ENCODE measurements around the gene BEX2.
"Not testable (repeated sequence)": the region's sequence is repeated elsewhere in the genome, so short reads cannot be mapped to it uniquely, and the experiment has no call there.

The BEX2 gene

DNA sequence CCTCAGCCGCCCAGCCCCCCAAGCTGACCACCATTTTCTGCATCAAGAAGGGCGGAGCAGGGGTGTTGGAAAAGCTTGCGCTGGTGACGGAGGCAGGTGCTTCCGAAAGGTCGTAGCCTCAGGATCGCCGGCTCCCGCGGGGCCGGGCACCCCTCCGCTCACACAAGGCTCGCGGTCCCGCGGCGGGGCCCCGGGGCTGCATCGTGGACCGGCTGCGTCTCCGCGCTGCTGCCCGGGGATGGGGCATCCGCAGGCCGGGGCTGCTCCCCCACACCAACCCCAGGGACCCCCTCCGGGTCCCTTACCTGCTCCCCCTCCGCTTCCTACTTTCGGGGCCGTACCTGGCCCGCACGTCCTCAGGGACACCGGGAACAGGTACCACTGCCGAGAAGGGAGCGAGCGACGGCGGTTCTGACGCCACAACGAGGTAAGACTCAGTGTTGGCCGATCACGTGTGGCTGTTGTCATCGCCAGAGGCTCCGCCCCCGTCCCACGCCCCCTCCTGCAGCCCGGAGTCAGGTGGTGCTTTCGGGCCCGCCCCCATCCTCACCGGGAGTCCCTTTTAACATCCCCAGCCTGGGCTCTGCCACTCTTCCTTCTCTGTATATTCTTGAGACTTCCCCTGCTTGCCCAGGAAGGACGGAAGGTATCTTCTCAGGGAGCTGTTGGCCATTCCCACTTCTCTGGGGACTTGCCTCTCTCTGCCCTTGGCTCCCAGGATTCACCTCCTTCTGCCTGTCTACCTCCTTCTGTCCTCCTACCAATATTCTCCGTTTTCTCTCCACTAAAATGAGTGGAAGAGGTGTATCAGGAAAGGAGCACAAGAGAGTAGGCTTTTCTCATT lies at the start of gene BEX2:
Gene BEX2 (minus strand): TSS at position 436 of the 844 bp plus-strand sequence. CDS start 1,014 bp downstream, outside the sequence.
- no peak for DNase-seq (ENCODE audit: low spot score)

DNA sequence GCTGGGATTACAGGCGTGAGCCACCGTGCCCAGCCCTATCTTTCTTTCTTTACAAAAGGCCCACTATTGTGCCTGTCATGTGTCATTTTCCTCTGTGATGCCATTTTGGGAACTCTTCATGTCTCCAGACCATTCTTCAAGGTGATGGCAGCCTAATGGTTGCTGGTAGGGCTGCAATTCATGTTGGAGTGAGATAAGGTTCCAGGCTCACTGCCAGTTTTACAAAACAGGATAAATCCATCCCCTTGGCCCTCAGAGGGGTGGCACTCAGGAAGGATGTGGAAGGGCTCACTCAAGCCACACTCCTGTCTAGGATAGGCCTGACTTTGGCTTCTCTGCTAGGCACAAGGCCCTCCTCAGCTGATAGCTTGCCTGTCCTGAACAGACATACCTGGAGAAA lies 49.3 kb upstream of the BEX2 start:
- DNase-seq (ENCODE audit: low spot score), result no peak

- not testable (repeated sequence) for DNase-seq (ENCODE audit: low spot score)
These were observed 48.8 kb upstream of the BEX2 start for GRCh38 chrX:103359605-103360004.

GRCh38 chrX:103357871-103358270 lies 47.1 kb upstream of the BEX2 start:
- DNase-seq (ENCODE audit: low spot score), result no peak

DNA sequence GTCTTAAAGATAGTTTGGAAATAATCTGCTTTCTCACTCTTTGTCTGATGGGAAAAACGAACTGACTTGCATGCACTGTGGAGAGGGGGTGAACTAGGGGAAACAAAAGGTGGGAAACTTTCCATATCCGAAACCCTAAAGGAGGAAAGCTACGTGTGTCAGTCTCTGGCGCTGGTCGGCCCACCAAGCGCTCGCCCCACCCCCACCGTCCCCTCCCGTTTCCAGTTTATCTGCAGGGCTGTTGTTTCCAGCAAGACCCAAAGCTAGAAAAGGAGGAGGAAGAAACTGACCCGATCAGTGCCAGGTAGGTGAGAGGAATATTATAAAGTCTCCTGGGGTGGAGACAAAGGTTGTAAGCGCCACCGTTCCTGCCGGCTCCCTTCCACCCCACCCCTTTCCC lies 46.1 kb upstream of the BEX2 start:
- peak; percentile 21 for DNase-seq (ENCODE audit: low spot score)

- DNase-seq (ENCODE audit: low spot score), result peak; percentile 81
These were observed 45.5 kb upstream of the BEX2 start, which contains the start of gene TCEAL9 for GRCh38 chrX:103356130-103356798. Gene TCEAL9, plus strand, starts transcription at chrX:103356506. Its CDS starts 1,179 bp downstream, at chrX:103357685.

GRCh38 chrX:103347682-103348397 lies 37.0 kb upstream of the BEX2 start:
- no peak for DNase-seq (ENCODE audit: low spot score)

GRCh38 chrX:103344606-103345005 lies 33.8 kb upstream of the BEX2 start:
- no peak for DNase-seq (ENCODE audit: low spot score)

- DNase-seq (ENCODE audit: low spot score), result peak; percentile 74
These were observed 32.3 kb upstream of the BEX2 start for GRCh38 chrX:103343105-103343504.

DNA sequence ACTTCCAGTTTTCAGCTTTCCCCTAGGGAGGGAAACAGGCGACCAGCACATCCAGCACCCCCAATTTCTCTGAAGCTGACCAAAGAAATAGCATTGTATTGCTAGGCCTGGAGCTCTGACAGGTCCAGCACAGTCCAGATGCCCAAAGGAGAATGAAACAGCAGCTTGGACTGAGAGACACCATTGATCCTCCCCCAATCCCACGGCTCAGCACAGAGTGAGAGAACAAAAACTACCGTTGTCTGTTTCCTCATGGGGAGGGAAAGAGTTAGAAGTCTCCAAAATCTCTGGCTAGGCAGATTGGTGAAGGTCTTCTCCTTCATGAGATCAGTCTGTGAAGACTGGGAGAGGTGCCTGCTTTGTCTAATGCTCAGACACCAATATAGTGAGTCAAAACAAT lies 27.9 kb upstream of the BEX2 start:
- DNase-seq (ENCODE audit: low spot score), result no peak

DNA sequence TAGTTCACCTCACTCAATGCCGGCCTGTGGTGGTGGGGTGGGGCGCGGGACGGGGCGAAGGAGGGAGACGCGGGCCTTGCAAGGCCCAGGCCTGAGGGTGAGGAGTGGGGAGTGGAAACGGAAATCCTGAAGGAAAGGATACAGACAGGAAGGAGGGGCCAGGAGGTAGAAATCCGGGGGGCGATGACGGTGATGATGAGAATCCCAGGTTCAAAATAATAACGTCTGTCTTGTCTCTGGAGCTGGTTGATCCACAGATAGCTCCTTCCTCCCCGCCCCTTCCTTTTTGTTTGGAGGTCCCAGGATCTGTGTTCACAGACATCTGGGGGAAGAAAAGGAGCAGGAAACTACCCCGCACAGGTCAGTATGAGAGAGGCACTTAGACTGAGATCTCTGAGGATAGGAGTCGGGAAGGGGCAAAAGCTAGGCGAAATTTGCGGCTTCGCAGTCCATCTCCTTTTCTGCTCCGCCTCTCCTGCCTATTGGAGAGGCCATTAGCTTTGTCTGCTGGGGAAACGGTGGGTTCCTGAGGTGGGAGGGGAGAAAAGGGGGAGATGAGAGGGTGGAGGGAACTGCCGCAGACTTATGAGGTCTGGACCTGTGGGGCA lies 20.0 kb upstream of the BEX2 start:
- no peak for DNase-seq (ENCODE audit: low spot score)

- no peak for DNase-seq (ENCODE audit: low spot score)
These were observed 19.2 kb upstream of the BEX2 start, which contains the start of gene TCEAL7 for GRCh38 chrX:103329991-103330390. Gene TCEAL7, plus strand, starts transcription at chrX:103330239. Its CDS starts 1,165 bp downstream, at chrX:103331404.

DNA sequence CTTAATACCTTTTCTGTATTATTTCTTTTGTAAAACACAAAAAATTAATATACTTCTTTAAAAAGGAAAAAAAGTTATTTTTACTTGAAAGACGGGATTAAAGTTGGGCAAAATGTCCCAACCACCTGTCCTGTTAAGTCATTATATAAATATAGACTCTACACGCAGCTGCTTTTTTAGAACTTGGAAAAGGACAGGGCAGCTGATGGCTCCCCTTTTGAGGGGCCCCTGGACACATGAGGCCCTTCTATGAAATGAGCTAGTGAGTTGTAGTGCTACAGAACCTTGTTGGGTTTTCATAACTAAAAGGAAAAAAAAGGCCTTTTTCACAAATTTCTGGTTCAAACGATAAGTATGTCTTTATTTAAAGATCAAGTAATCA lies 600 bp upstream of the BEX2 start:
- no peak for DNase-seq (ENCODE audit: low spot score)

DNA sequence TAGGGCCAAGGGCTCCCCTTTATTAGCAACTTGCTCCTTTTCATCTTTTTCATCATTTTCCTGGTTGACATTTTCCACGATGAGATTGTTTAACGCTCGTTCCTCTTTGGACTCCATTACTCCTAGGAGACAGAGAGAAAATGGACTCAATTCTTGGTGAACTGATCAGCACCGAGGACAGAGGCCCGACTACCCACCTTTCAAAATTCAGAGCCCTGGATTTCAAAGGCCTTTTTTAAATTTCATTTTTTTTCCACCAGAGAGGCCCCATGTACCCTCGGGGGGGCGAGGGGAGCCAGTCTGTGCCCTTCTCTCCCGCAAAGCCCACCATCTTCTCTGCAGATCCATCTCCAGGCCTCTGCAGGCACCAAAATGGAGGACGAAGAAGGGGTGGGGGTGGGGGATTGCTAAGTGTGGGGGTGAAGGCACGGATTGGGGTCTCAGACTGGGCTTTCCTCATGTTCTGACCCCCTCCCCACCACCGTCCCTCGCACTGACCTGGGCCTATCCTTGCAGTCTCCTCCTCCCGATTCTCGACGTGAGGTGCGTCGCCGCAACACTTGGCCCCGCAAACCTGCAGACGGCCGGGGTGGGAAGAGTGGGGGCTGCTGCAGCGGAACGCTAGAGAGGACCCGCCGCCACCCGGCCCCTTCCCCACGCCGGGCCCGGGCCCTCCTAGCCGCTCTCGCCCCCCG lies 783 bp downstream of the BEX2 start:
- DNase-seq (ENCODE audit: low spot score), result no peak

DNA sequence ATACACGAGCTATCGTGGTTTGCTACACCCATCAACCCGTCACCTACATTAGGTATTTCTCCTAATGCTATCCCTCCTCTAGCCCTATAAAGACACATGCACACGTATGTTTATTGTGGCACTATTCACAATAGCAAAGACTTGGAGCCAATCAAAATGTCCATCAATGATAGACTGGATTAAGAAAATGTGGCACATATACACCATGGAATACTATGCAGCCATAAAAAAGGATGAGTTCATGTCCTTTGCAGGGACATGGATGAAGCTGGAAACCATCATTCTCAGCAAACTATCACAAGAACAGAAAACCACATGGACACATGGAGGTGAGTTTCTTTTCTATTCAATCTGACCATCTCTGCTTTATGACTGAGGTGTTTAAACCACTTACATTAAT lies 5.1 kb downstream of the BEX2 start:
- not testable (repeated sequence) for DNase-seq (ENCODE audit: low spot score)

DNA sequence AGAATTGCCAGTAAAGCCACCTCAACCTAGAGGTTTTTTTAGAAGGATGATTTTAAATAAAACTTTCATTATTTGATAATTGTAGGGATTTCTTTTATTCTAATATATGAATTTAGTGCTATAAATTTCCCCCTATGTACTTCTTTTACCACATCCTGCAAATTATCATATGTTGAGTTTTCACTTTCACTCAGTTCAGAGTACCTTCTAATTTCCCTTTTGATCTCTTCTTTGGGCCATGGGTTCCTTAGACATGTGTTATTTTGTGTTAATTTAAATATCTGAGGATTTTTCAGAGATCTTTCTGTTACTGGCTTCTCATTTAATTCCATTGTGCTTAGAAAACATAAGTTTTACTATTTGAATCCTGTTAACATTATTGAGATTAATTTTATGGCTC lies 6.1 kb downstream of the BEX2 start:
- DNase-seq (ENCODE audit: low spot score), result no peak

DNA sequence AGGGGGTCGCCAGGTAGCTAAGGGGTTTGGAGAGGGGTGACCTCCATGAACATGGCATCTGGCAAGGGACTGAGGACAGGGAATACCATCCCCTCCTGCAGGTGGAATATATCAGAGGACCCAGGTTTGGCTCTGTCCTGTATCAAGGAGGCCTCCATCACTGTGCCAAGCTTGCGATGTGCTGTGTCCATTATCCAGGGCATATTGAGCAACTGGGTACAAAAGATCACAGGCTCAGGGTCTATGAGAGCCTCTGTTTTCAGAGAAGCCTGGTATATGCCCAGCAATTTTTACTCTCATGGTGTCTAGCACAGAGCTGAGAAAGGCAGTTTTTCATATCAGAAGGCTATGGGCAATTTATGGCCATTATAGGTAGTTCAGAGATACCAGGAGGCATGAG lies 17.7 kb downstream of the BEX2 start:
- no peak for DNase-seq (ENCODE audit: low spot score)

GRCh38 chrX:103279624-103280023 lies 31.2 kb downstream of the BEX2 start:
- no peak for DNase-seq (ENCODE audit: low spot score)

DNA sequence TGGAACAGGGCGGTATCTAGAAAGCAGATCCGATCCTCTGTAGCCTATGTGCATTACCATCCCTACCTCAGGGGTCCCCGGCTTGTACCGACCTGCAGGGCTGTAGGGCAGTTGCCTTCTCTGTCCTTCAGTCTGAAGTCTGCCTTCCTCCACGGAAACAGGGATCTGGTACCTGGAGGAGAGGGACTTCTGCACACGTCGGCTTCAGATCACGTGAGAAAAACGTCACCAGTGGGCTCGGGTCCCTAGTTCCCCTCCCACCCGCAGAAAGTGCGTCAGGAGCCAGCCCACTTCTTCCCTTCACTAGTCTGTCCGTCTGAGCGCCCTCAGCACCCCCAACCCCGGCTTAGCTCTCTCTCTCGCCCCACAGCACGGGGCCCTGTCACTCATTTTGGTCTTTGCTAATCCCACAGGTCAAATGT lies 34.2 kb downstream of the BEX2 start, which contains the start of gene TCEAL5:
Gene TCEAL5 (minus strand): TSS at position 170 of the 422 bp plus-strand sequence. CDS start 2,187 bp downstream, outside the sequence.
- DNase-seq (ENCODE audit: low spot score), result no peak

GRCh38 chrX:103275947-103276567 lies 34.7 kb downstream of the BEX2 start:
- DNase-seq (ENCODE audit: low spot score), result no peak

- no peak for DNase-seq (ENCODE audit: low spot score)
These were observed 36.5 kb downstream of the BEX2 start for GRCh38 chrX:103274284-103274683.
